SK-N-SH (cell line): Measurements from ENCODE around the gene SSRP1. TPM values are rescaled to one million over a fixed set of nuclear protein-coding genes. Genes with fewer than 3 reads are reported as not detected.

Experiments
- CTCF ChIA-PET: fragments of 300-600, 350-600 bp; formaldehyde crosslinking; extraction: SDS; loops from one replicate; lab custom pipeline; 2021; lab: Yijun Ruan, JAX
- POLR2A ChIA-PET: fragments of 350-600 bp; sonication (Branson Sonifier 250); formaldehyde crosslinking; extraction: SDS; loops from one replicate; lab custom pipeline; 2020; ENCODE audit warnings: antibody characterized with exemption, inconsistent platforms; lab: Yijun Ruan, JAX
- DNase-seq: peaks from one replicate; pipeline ENCODE4 v3.0.0; 2012
- H2AFZ ChIP-seq: fragments of 200-600 bp; sonication (generic); 2 replicates; pipeline ENCODE4 v1.8.1; 2016; ENCODE audit warnings: antibody characterized with exemption, mild to moderate bottlenecking, low read depth
- H3F3A ChIP-seq: fragments of 200-600 bp; sonication (generic); replicated peaks from 2 replicates; pipeline ENCODE3; 2016; ENCODE audit warnings: antibody characterized with exemption, mild to moderate bottlenecking; ENCODE audit not compliant: insufficient read depth
- H3K27ac ChIP-seq, 2 experiments: fragments of 200-500 bp in 1 of 2; fragments of 200-600 bp in 1 of 2; sonication (Bioruptor generic) in 1 of 2; sonication (generic), shearing (Covaris generic) in 1 of 2; 2 replicates each; pipeline versions ENCODE4 v1.5.1 to v1.6.1; 2014 to 2016; ENCODE audit warnings: low read depth in 2 of 2, inconsistent platforms in 1 of 2, low read length in 1 of 2, mild to moderate bottlenecking in 1 of 2, mixed read lengths in 1 of 2
- H3K27me3 ChIP-seq: fragments of 200-600 bp; sonication (generic), shearing (Covaris generic); 2 replicates; pipeline ENCODE4 v1.6.1; 2016; ENCODE audit warnings: mixed run types; ENCODE audit not compliant: insufficient read depth
- H3K36me3 ChIP-seq, 2 experiments: fragments of 200-500 bp in 1 of 2; fragments of 200-600 bp in 1 of 2; sonication (Bioruptor generic) in 1 of 2; sonication (generic) in 1 of 2; replicated peaks in 1 of 2; 2 replicates each; pipeline versions ENCODE3 to v1.5.1; 2014 to 2016; ENCODE audit warnings: low read length in 1 of 2, mild to moderate bottlenecking in 1 of 2; ENCODE audit not compliant: insufficient read depth in 2 of 2, control insufficient read depth in 1 of 2
- H3K4me1 ChIP-seq, 2 experiments: fragments of 200-500 bp in 1 of 2; fragments of 200-600 bp in 1 of 2; sonication (Bioruptor generic) in 1 of 2; sonication (generic), shearing (Covaris generic) in 1 of 2; 2 replicates each; pipeline versions ENCODE4 v1.5.1 to v1.6.1; 2014 to 2016; ENCODE audit warnings: low read depth in 1 of 2, low read length in 1 of 2, mixed run types in 1 of 2; ENCODE audit not compliant: insufficient read depth in 2 of 2, control insufficient read depth in 1 of 2
- H3K4me2 ChIP-seq: fragments of 200-600 bp; sonication (generic), shearing (Covaris generic); 2 replicates; pipeline ENCODE4 v1.6.1; 2017; ENCODE audit warnings: mixed run types
- H3K4me3 ChIP-seq, 2 experiments: fragments of 200-500 bp in 1 of 2; fragments of 200-600 bp in 1 of 2; sonication (Bioruptor generic) in 1 of 2; sonication (generic), shearing (Covaris generic) in 1 of 2; 2 replicates each; pipeline versions ENCODE4 v1.5.1 to v1.8.1; 2014 to 2016; ENCODE audit warnings: low read depth in 2 of 2, inconsistent platforms in 1 of 2, low read length in 1 of 2, mild to moderate bottlenecking in 1 of 2, mixed read lengths in 1 of 2, moderate library complexity in 1 of 2
- H3K79me2 ChIP-seq: fragments of 200-600 bp; sonication (generic); 2 replicates; pipeline ENCODE4 v1.8.1; 2017; ENCODE audit warnings: mild to moderate bottlenecking; ENCODE audit not compliant: insufficient read depth
- H3K9ac ChIP-seq: fragments of 200-600 bp; sonication (generic); 2 replicates; pipeline ENCODE4 v1.6.1; 2017; ENCODE audit warnings: mixed run types
- H3K9me2 ChIP-seq: fragments of 200-600 bp; sonication (generic); 2 replicates; pipeline ENCODE4 v1.6.1; 2017; ENCODE audit warnings: mixed run types
- H3K9me3 ChIP-seq: fragments of 200-600 bp; sonication (generic); 2 replicates; pipeline ENCODE4 v1.6.1; 2017; ENCODE audit warnings: mixed run types, mild to moderate bottlenecking, moderate library complexity
- H4K20me1 ChIP-seq: fragments of 200-600 bp; sonication (generic); 2 replicates; pipeline ENCODE4 v1.6.1; 2017; ENCODE audit warnings: mild to moderate bottlenecking, mixed run types; ENCODE audit not compliant: insufficient read depth
- FOXJ3 ChIP-seq: sonication (generic); formaldehyde crosslinking; IDR thresholded peaks from 2 replicates; pipeline ENCODE4 v1.5.1; 2020; ENCODE audit warnings: mild to moderate bottlenecking, missing genetic modification reagents
- FOXM1 ChIP-seq: IDR thresholded peaks from 2 replicates; pipeline ENCODE4 v1.4.0; 2012; ENCODE audit warnings: low read depth, mild to moderate bottlenecking
- IRF3 ChIP-seq: fragments of 150-350 bp; IDR thresholded peaks from 2 replicates; pipeline ENCODE4 v1.6.1; 2016; ENCODE audit warnings: mild to moderate bottlenecking, low read depth, low read length
- JUND ChIP-seq: IDR thresholded peaks from 2 replicates; pipeline ENCODE4 v1.4.0; 2012
- MEF2A ChIP-seq: IDR thresholded peaks from 2 replicates; pipeline ENCODE4 v1.4.0; 2012; ENCODE audit warnings: low read depth, borderline replicate concordance
- NFIC ChIP-seq: IDR thresholded peaks from 2 replicates; pipeline ENCODE4 v1.4.0; 2012; ENCODE audit warnings: borderline replicate concordance
- NRF1 ChIP-seq: IDR thresholded peaks from 2 replicates; pipeline ENCODE4 v1.6.1; 2012; ENCODE audit warnings: low read depth, mild to moderate bottlenecking, low read length
- RAD21 ChIP-seq: IDR thresholded peaks from 2 replicates; pipeline ENCODE4 v1.6.1; 2012; ENCODE audit warnings: mild to moderate bottlenecking, low read length
- RCOR1 ChIP-seq: fragments of 150-350 bp; IDR thresholded peaks from 2 replicates; pipeline ENCODE4 v1.6.1; 2017; ENCODE audit warnings: antibody characterized with exemption, low read length
- REST ChIP-seq: IDR thresholded peaks from 2 replicates; pipeline ENCODE4 v1.6.1; 2012; ENCODE audit warnings: mild to moderate bottlenecking, low read depth, low read length, moderate library complexity
- RXRA ChIP-seq: IDR thresholded peaks from 2 replicates; pipeline ENCODE4 v1.4.0; 2012; ENCODE audit warnings: low read depth, mild to moderate bottlenecking, borderline replicate concordance
- TEAD4 ChIP-seq: IDR thresholded peaks from 2 replicates; pipeline ENCODE4 v1.4.0; 2012; ENCODE audit warnings: mild to moderate bottlenecking, borderline replicate concordance; ENCODE audit not compliant: insufficient read depth
- USF1 ChIP-seq: IDR thresholded peaks from 2 replicates; pipeline ENCODE4 v1.4.0; 2012; ENCODE audit warnings: low read depth, borderline replicate concordance
- USF2 ChIP-seq: fragments of 150-350 bp; IDR thresholded peaks from 2 replicates; pipeline ENCODE4 v1.6.1; 2017; ENCODE audit warnings: antibody characterized with exemption, low read length, low read depth, borderline replicate concordance
- WGBS: methylation state at CpG from one replicate; pipeline ENCODE4 v1.1.6; 2017; ENCODE audit warnings: low lambda C conversion rate; 5-methylcytosine and 5-hydroxymethylcytosine counted together
- polyA plus RNA-seq, 3 experiments: library from polyadenylated mRNA; depleted of rRNA; stranded (reverse); fragments of >200 nt; gene quantifications; 2 replicates each; pipeline ENCODE4 v1.2.3, GENCODE V29; 2012

Gene SSRP1
- polyA plus RNA-seq, 1 of the 3 experiments (the other 2 are of a cell fraction) = 137 TPM

GRCh38 chr11:57276169-57276970 lies 59.3 kb downstream of the SSRP1 start:
- no peaks in the 10 kb centered on the region for H3F3A ChIP-seq
- peaks cover 4 to 5% of the 10 kb centered on the region in 2 experiments; a peak in 1 of 4 replicates for H3K4me1 ChIP-seq
- no peak for TF ChIP-seq RXRA
- no peak for TF ChIP-seq MEF2A
- TF ChIP-seq JUND = no peak
- TF ChIP-seq USF2 = no peak
- no peak for TF ChIP-seq RAD21
- TF ChIP-seq USF1 = no peak
- no peak for TF ChIP-seq REST
- no peak for TF ChIP-seq FOXJ3 (CRISPR knock-in tag)
- no peak for TF ChIP-seq NFIC
- no peak for TF ChIP-seq FOXM1
- no peak for TF ChIP-seq TEAD4
- TF ChIP-seq RCOR1 = no peak
- no peak for TF ChIP-seq NRF1
- TF ChIP-seq IRF3 = no peak
- H3K9me3 ChIP-seq = no peaks in the 10 kb centered on the region
- ChIA-PET POLR2A (no interaction called here), CTCF (interaction anchor here (0.6 to 5.3 kb wide), 5 partner anchors 9 to 436 kb away, joined by 3 to 45 read pairs (median 13); no protein-coding TSS in a partner anchor)
- WGBS = 55% methylated on average over 3 of the region's 3 CpGs
- DNase-seq = no peak
- H4K20me1 ChIP-seq = no peaks in the 10 kb centered on the region
- H3K79me2 ChIP-seq = no peaks in the 10 kb centered on the region
- no peak overlapping the region for H3K4me2 ChIP-seq
- H3K9ac ChIP-seq = no peak overlapping the region
- H2AFZ ChIP-seq = no peak overlapping the region
- no peaks in the 10 kb centered on the region for H3K36me3 ChIP-seq
- H3K27me3 ChIP-seq = no peaks in the 10 kb centered on the region
- H3K9me2 ChIP-seq = no peaks in the 10 kb centered on the region
- H3K4me3 ChIP-seq = no peak overlapping the region
- no peak overlapping the region for H3K27ac ChIP-seq

Other genes starting within 250 kb of the SSRP1 start
- gene LRRC55, start 153.9 kb downstream of the SSRP1 start, polyA plus RNA-seq (2012; rRNA removed) = not detected in 2 replicates
- gene APLNR, start 98.6 kb downstream of the SSRP1 start, polyA plus RNA-seq (2012; rRNA removed) = 0.03 and 0.15 TPM in 2 replicates
- gene TNKS1BP1, start 10.9 kb downstream of the SSRP1 start, polyA plus RNA-seq (2012; rRNA removed) = 29.6 and 43.3 TPM in 2 replicates
- not detected in 2 replicates for gene P2RX3, start 2.5 kb upstream of the SSRP1 start, polyA plus RNA-seq (2012; rRNA removed)
- gene PRG3, start 45.3 kb upstream of the SSRP1 start, polyA plus RNA-seq (2012; rRNA removed) = not detected in 2 replicates
- not detected in 2 replicates for gene PRG2, start 54.8 kb upstream of the SSRP1 start, polyA plus RNA-seq (2012; rRNA removed)
- gene SLC43A3, start 91.2 kb upstream of the SSRP1 start, polyA plus RNA-seq (2012; rRNA removed) = 4.1 and 4.7 TPM in 2 replicates
- gene RTN4RL2, start 124.6 kb upstream of the SSRP1 start, polyA plus RNA-seq (2012; rRNA removed) = 0.08 and 0.30 TPM in 2 replicates
- gene SLC43A1, start 179.8 kb upstream of the SSRP1 start, polyA plus RNA-seq (2012; rRNA removed) = 3.7 and 4.4 TPM in 2 replicates
- gene TIMM10, start 194.9 kb upstream of the SSRP1 start, polyA plus RNA-seq (2012; rRNA removed) = 179 and 189 TPM in 2 replicates
- gene SMTNL1, start 201.7 kb upstream of the SSRP1 start, polyA plus RNA-seq (2012; rRNA removed) = not detected in 2 replicates
- 65.9 and 77.0 TPM in 2 replicates for gene UBE2L6, start 231.8 kb upstream of the SSRP1 start, polyA plus RNA-seq (2012; rRNA removed)